HG03520 (cell line): Measurements from ENCODE around the gene CTSK.
"Not testable (repeated sequence)": the region's sequence is repeated elsewhere in the genome, so short reads cannot be mapped to it uniquely, and the experiment has no call there.

ENCODE experiments used
- ATAC-seq: cut with Tn5 transposase; IDR thresholded peaks from one replicate; pipeline ENCODE4 v1.9.1; 2021; ENCODE audit warnings: mild to moderate bottlenecking, moderate library complexity; ENCODE audit not compliant: unreplicated experiment

The CTSK gene

GRCh38 chr1:150807249-150808023 lies 624 bp downstream of the CTSK start:
- no peak for ATAC-seq

GRCh38 chr1:150805899-150806298 lies 2.2 kb downstream of the CTSK start:
- no peak for ATAC-seq

- no peak for ATAC-seq
These were observed 3.4 kb downstream of the CTSK start for GRCh38 chr1:150804671-150805070.

- ATAC-seq: no peak
These were observed 9.0 kb downstream of the CTSK start for GRCh38 chr1:150799089-150799488.

GRCh38 chr1:150798525-150798924 lies 9.5 kb downstream of the CTSK start:
- no peak for ATAC-seq

GRCh38 chr1:150796374-150796773 lies 11.7 kb downstream of the CTSK start:
- no peak for ATAC-seq

GRCh38 chr1:150793778-150794177 lies 14.3 kb downstream of the CTSK start:
- not testable (repeated sequence) for ATAC-seq

- no peak for ATAC-seq
These were observed 14.8 kb downstream of the CTSK start for GRCh38 chr1:150793221-150793620.

- no peak for ATAC-seq
These were observed 16.5 kb downstream of the CTSK start for GRCh38 chr1:150791585-150791984.

GRCh38 chr1:150789396-150789795 lies 18.7 kb downstream of the CTSK start:
- ATAC-seq: no peak

GRCh38 chr1:150788946-150789345 lies 19.1 kb downstream of the CTSK start:
- ATAC-seq: no peak

GRCh38 chr1:150787455-150787854 lies 20.6 kb downstream of the CTSK start:
- no peak for ATAC-seq

GRCh38 chr1:150780510-150780909 lies 27.6 kb downstream of the CTSK start:
- ATAC-seq: no peak

GRCh38 chr1:150778409-150778808 lies 29.7 kb downstream of the CTSK start:
- no peak for ATAC-seq

GRCh38 chr1:150777544-150777943 lies 30.5 kb downstream of the CTSK start:
- ATAC-seq: no peak

- not testable (repeated sequence) for ATAC-seq
These were observed 32.0 kb downstream of the CTSK start for GRCh38 chr1:150775931-150776505.

- no peak for ATAC-seq
These were observed 32.8 kb downstream of the CTSK start for GRCh38 chr1:150775276-150775675.

- ATAC-seq: no peak
These were observed 35.7 kb downstream of the CTSK start for GRCh38 chr1:150772326-150772725.

- not testable (repeated sequence) for ATAC-seq
These were observed 40.4 kb downstream of the CTSK start for GRCh38 chr1:150767704-150768103.

GRCh38 chr1:150765977-150766301 lies 42.1 kb downstream of the CTSK start:
- ATAC-seq: peak; percentile 6

- peak; percentile 77 for ATAC-seq
These were observed 42.6 kb downstream of the CTSK start, which contains the start of gene CTSS for GRCh38 chr1:150765296-150765976. CTSS (minus strand) TSS chr1:150765778; CDS start chr1:150764763, 1,015 bp downstream.

- ATAC-seq: no peak
These were observed 43.4 kb downstream of the CTSK start for GRCh38 chr1:150764617-150765101.
